HG03066 (cell line): ENCODE measurements around the gene LENEP.
A peak's percentile ranks its signal among the peaks of the same experiment; 100 is the strongest.

Source experiments
- ATAC-seq: cut with Tn5 transposase; IDR thresholded peaks from one replicate; pipeline ENCODE4 v1.9.1; 2021; ENCODE audit warnings: low read depth; ENCODE audit not compliant: unreplicated experiment

Gene LENEP, protein sequence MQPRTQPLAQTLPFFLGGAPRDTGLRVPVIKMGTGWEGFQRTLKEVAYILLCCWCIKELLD

DNA sequence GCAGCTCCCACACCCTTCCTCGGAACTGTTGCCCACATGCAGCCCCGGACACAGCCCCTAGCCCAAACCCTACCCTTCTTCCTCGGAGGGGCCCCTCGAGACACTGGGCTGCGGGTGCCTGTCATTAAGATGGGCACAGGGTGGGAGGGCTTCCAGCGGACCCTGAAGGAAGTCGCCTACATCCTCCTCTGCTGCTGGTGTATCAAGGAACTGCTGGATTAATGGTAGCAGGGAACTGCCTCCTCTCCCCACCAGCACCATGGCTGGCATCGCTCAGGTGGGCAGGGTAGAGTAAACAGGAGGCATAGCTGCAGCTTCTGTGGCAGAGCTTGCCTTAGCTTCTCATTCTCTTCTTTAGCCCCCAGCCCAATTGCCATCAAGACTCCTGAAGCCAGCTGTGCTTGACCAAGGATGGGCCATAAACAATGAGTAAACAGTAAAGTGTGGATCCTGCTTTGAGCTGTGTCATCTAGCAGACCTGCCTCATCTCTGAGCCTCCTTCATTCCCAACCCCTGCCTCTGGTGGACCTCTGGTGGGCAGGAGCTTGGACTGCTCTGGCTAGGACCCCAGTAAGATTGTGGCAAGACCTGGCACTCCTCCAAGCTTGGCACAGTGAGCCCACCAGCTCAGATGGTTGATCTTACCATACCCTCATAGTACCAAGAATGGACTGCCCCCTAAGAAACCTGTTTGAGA is at the start of gene LENEP:
TSS of gene LENEP (plus strand) at position 15 of the 697 bp plus-strand sequence. CDS start at position 37, 22 bp downstream.
- ATAC-seq = no peak

DNA sequence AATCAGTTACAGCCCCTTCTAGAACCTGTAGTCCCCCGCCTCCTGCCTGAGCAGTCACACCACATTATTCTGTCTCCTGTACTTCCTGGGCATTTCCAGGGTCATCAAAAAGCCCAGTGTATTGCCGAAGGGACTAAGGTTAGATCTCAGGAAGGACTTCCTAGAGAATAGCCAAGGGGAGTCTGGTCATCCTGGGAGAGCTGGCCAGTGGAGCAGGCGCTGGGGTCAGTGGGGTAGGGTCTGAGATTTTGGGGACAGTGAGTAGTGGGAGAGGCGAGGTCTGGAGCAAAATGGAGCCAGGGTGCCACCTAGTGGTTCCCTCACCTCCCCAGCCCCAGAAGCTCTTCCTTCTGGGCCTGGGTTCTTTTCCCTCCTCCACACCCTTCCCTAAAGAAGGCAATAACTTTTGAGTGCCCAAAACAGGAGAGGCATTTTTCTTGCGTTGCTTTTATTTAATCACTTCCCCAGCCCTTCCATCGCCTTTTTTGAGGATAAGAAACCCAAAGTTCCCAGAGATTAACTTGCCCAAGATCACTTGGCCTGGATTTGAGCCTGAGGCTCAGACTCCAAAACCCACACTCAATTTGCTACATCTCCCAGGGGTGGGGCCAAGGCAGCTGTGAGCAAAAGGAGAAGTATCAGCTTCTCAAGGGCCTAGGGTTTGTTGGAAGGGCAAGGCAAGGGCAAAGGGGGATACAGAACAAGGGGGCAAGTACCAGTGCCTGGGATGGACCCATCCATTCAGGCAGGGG is 49.6 kb upstream of the LENEP start:
- ATAC-seq = no peak

DNA sequence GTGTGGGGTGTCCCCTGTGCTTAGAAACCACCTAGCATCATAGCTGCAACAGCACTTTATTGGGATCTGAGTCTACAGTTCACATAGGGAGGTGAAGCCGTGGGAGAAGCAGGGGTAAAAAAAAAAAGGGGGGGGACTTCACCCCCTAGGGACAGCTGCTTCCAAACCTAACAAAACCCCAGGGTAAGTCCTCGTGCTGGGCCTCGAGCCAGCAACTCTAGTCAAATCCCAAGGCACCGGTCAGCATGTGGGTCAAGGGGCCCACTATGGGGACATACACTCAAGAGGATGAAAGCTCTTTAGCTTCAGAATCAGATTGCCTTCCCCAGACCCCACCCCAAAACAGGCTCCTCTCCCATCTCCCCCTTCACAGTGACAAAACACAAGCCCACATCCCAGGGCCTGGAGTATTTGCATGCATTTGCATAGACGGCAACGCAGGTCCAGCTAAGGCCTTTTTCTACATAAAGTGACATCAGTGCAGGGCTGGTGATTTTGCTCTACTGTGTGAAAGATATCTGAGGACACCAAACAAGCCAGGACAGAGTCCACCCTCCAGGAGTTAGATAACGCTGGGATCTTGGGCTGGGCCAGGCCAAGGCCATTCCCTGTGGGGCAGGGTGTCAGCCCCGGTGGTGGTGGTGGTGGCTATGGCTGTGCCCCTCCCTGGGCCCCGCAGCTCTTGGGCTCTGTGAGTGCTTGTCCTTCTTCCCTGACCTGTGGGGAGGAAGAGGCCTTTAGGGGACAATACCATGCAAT is 48.8 kb upstream of the LENEP start:
- no peak for ATAC-seq

DNA sequence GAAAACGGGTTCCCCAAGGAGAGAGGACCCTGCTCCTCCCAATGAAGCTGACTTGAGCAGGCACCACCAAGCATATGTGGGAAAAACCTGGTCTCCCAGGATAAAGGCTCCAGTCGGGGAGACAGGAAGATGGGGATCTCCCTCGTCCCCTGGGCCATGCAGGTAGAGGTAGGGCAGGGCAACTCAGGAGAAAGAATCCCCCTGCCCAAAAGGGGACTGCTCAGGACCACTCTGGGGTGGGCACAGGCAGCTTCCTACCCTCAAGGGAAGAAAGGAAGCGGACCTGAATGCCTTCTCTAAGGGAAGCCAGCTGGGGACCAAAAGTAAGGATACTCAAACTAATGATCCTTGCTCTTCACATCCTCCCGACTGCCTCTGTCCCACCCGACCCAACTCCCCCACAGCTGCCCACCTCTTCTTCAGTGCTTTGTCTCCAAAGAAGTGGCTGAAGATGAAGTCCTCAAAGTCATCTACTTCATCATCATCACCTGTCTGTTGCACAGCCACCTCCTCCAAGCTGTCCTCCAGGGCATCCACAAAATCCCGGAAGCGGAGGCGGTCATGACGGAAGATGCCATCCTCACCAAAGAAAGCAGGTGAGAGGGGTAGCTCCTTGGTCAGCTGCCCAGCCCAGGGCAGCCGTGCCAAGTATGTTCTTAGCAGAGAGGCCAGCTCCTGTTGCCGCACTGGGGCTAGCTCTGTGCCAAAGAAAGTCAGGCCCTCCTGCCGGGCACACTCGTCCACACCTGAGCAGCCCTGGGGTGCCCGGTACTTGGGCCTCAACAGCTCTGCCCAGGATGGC is 48.0 kb upstream of the LENEP start:
- no peak for ATAC-seq

DNA sequence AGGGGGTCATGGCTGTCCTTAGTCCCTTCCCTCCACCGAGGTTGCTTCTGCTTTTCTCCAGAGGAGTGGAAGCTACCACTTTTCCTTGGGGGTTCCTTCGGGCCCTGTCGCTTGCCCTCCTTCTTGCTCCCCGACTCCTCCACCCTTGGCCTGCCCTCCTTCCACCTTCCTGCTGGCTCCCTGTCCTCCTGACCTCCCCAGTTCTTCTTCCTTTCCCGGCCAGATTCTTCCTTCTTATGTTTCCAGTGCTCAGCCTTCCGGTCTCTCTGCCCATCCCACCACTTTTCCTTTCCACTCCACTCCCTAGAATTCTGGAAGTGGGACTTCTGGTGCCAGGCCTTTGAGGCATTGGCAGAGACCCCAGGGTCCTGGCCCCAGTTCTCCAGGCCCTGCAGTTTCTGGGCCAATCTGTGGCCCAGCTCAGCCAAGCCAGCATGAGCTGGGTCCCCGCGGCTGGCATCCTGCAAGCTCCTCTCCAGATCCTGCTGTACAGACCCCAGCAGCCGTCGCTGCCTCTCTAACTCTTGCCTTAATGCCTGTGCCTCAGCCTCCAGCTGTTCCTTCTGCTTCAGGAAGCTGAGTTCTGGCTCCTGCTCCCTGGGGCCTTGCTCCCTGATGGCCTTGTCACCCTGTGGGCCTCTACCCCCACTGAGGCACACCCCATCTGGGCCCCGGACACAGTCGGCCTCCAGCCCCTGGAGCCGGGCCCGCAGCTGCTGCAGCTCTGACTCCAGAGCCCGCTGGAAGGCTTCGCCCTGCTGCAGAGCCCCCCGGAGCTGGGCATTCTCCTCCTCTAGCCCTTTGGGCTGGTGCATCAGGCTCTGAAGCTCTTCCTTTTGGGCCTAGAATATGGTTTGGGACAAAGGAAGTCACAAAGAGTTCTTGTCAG is 47.2 kb upstream of the LENEP start:
- ATAC-seq = no peak

DNA sequence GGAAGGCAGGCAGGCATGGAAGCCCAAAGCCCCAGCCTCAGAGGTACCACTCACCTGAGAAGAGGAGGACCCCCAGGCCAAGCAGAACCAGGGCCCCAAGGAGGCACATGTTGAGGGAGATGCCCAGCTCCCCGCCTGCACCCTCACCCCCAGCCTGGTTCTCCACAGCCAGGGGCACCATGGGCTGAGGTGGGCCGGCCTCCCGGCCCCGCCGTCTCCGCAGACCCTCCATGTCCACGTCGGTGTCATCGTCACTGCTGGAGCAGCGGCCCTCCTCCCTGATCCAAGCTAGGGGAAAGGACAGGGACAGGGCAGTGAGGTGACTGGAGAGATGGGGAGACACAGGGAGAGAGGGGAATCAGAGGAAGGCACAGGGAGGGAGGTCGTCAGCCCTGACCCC is 45.3 kb upstream of the LENEP start:
- no peak for ATAC-seq

DNA sequence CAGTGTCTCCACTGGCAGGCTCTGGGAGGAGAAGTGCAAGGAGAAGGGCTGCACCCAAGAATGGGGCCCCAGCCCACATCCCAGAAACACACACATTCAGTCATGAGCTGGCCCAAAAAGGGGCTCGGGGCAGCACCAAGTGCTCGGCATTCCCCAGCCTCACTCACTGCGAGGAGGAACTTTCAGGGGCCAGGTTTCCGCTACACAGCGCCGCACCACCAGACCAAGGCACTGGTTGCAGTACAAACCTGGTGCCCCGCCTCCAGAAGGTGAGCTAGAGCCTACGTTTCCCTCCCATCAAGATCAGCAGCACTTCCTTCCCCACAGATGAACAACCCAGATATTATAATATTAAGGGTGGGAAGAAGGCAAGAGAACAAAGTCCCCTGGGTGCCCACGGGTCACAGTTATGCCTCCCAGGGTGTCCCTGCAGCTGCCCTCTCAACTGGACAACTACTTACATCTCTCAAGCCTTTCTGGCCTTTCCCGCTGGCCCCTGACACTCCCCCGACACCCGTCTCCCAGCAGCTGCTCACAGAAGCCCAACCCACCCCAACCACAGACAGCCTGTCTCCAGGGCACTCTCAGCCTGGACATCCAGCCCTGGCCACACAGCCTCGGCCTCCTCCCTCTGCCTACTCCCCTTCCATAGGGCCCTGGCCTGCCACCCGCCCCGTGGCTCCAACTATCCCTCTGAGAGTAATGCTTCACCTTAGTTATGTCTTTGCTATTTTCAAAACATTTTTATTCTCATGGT is 41.3 kb upstream of the LENEP start:
- ATAC-seq = no peak

DNA sequence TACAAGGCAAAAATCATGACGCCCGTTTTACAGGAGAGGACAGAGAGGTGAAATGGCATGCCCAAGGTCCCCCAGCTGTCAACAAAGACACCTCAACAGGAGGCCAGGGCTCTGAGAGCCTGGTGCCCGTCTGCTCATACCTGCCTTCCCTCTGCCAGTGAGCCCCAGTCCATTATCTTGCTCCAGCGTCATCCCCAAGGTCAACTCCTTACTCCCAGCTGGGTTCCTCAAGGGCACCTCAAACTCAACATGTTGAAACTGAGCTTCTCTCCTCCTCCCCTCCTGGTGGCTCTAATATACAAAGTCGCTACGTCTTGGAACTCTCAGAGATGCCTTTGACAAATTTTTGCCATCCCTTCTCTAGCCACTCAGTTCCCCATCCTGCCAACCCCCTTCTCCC is 40.7 kb upstream of the LENEP start:
- no peak for ATAC-seq

DNA sequence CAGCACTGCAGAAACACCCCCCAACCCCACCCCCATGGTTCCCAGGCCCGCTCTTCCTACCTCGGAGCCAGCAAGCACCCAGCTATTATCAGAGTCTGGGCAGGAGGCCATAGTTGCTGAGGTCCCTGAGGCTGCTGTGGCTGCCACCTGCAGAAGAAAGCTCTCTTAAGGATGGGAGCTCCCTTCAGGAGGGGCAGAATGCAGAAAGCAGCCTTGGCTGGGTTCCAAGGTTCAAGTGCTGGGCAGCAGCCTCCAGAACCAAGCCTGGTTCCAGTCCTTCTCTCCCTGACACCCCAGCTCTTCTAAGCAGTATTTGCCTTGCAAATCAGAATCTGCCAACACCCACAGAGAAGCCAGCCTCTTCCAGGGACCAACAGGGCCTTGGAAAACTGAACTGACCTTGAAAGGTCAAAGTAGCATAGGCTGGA is 39.8 kb upstream of the LENEP start:
- ATAC-seq = no peak

DNA sequence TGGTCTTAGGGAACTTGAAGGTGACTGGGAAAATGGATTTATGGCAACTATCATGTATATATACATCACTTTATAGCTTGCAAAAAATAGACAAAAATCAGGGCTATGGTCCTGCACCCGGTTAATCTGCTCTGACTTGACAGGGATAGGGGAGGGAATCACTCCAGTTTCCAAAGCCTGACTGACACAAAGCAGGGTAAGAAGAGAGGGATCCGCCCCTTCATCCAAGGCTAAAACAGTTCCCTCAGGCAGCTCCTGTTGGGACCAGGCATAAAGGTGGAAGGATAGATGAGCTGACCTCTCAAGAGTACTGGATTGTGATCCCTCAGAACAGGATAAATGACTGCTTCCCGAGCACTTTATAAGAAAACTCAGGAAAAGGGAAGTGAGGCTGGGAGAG is 38.8 kb upstream of the LENEP start:
- no peak for ATAC-seq

DNA sequence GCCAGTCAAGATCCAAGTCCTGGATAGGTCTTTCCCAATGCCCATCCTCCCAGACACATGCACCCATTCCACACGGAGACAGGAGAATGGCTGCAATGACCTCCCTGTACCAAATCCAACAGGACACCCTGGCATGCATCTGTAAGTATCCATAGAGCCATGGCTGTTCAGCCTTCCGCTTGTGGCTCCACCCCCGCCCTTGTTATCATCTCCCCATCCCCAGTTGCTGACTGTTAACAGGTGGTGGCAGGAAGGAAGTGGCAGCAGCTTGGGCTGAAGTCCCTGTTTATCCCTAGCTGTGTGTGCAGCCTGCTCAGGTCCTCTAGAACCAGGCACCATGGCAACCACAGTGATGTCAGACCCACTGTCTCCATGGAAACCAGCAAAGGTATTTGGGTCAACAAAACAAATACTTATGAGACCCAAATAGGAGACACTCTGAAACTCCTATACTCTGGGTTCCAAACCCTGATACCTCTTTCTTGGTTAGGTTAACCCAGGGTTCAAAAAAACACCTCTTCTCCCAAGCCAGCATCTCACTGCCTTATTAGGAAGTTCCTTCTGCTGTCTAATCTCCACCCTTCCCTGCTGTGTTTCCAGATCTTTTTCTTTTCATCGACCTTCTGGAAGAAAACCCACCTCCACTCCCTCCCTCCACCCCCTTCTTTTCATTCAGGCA is 38.2 kb upstream of the LENEP start:
- ATAC-seq = peak; percentile 42

DNA sequence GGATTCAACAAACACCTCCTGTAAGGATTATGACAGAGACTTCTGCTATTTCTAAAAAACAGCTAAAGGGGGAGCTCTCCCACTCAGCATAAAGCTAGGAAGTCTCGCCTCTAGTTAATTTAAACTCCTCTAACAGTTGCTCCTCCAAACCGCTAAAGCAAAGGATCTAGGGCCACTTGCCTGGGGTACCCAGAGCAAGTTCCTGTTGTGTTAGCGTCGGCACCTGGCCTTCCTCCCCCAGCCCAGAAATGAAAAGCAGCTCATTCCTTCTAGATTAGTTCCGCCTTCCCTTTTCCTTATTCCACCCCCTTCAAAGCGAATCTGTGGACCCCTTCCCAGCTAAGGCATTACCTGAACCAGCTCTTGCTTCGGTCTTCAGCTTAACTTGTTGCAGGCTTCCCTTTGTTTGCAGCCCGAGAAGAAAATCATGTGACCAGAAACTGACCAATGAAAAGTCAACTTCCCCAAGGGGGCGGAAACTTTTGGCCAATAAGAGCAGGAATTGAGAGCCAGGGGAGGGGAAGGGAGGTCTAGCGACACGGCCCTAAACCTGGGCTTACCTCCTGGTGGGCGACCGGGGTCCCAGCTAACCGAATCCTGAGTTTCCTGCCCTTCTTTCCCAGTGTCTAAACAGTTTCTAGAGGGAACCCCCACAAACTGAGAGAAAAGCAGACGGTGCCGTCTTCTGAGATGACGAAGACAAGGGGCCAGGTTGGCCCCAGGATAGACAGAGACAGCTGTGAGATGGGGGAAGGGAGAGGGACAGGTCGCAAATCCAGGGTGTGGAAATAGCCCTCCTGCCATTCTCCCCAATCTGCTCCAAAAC is 37.5 kb upstream of the LENEP start, which contains the start of gene PBXIP1:
TSS of gene PBXIP1 (minus strand) at position 382 of the 826 bp plus-strand sequence. CDS start 2,378 bp downstream, outside the sequence.
- ATAC-seq = peak; percentile 71

DNA sequence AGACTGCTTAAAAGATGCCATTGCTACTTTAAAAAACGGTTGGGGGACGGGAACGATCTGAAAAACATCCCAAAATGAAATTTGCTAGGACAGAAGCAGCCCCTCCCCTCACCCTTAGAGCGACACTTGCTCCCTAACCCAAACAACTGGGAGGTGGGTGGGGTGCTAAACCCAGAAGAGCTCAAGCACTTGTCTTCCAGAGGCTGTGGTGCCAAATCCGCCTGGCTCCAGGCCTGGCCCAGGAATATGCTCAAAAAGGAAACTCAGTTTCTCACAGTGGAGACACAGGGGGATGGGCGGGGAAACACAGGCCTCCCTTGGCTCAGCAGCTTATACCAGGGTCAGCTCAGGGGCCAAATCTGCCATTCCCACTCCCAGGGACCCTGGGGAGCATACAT is 36.8 kb upstream of the LENEP start:
- ATAC-seq = no peak

DNA sequence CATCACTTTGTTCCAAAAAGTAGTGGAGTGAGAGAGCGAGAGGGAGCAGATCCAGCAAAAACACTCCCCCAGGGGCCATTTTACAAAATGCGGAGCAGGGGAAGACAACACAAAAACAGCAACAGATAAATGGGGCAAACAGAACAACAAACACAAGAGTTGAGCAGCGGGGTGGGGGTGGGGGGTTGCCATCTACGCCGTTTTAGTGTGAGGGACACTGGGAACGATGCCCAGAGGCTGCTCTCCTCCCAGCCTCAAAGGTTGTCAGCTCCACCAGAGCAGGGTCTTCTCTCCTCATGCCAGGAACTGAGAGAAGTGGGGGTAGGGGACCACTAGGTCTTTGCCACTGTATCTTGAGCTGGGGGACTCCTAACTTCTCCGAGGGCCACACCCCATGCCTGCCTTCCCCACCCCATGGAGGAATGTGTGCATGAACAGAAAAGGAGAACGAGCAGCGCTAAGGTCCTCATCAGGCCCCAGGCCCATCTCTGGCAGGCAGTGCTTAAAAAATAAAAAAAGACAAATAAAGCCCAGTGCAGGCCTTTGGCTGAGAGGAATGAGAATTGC is 36.2 kb upstream of the LENEP start:
- no peak for ATAC-seq

DNA sequence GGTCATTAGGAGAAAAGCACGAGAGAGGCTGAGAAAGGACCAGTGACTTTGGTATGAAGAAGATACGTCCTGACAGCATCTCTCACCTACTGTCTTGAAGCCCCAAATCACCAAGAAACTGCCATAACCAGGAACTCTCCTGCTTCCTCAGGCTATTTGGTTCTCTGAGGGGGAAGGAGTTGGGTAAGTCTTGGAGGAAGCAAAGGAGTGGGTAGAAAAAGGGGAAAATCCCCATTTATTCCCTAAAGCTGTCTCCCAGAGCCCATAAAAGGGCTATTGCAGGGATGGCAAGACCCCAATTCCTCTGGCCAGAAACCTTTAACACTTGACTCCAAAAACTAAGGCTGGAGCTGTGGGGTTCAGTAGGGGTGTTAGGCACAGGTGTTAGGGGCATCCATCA is 35.4 kb upstream of the LENEP start:
- no peak for ATAC-seq

DNA sequence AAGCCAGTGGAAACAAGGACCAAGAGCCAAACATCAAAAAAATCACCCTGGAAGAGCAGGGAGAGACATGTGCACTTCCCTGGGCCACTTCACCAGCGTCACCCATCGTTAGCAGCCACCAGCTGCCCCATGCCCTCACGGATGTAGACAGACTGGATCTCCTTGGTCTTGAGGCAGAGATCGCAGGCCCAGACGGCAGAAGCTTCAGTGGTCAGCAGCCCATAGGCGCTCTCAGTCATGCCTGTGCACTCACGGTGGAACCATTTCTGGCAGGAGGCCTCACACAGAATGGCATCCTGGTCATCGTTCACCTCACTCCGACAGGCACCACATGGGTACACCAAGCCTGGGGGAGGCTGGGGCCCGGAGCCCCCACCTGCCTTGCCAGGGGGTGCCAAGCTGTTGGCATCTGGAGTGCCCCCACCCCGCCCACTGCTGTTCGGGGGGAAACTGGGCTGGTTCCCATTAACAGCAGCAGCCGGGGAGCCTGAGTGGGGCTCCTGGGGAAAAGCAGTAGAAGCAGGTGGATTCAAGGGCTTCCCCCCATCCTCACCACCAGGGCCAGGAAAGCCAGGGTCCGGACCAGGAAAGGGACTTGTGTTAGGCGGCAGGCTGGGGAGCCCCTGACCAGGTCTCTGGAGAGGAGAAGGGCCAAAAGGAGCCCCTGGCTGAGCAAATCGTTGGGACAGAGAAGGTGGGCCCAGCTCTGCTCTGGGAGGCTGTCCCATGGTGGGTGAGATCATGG is 34.5 kb upstream of the LENEP start:
- no peak for ATAC-seq
